GM12891 (cell line): Measurements from ENCODE around the gene SFXN3. TPM values are rescaled to one million over a fixed set of nuclear protein-coding genes. Genes with fewer than 3 reads are reported as not detected.

Source experiments
- DNase-seq: peaks from one replicate; pipeline ENCODE4 v3.0.0; 2011; ENCODE audit warnings: low spot score; ENCODE audit not compliant: insufficient read length
- FAIRE-seq: peaks from 2 replicates; lab custom pipeline; 2011; peaks lifted over from hg19 to GRCh38; lab: Jason Lieb, UNC
- PAX5 ChIP-seq: IDR thresholded peaks from 2 replicates; pipeline ENCODE4 v1.6.1; 2011; ENCODE audit warnings: low read length, moderate library complexity, mild to moderate bottlenecking; ENCODE audit not compliant: insufficient read depth, severe bottlenecking
- POLR2A ChIP-seq: IDR thresholded peaks from 2 replicates; pipeline ENCODE4 v1.6.1; 2011; ENCODE audit warnings: low read depth, low read length, control low read depth
- POLR2AphosphoS5 ChIP-seq: IDR thresholded peaks from 2 replicates; pipeline ENCODE4 v1.6.1; 2011; ENCODE audit warnings: low read depth, low read length, control low read depth
- POU2F2 ChIP-seq: IDR thresholded peaks from 2 replicates; pipeline ENCODE4 v1.6.1; 2011; ENCODE audit warnings: low read depth, mild to moderate bottlenecking, control low read depth, low read length, moderate library complexity
- SPI1 ChIP-seq: IDR thresholded peaks from 2 replicates; pipeline ENCODE4 v1.6.1; 2011; ENCODE audit warnings: low read depth, low read length, control low read depth
- TAF1 ChIP-seq: IDR thresholded peaks from 2 replicates; pipeline ENCODE4 v1.6.1; 2011; ENCODE audit warnings: low read depth, low read length, control low read depth
- polyA plus RNA-seq: library from polyadenylated mRNA; unstranded; fragments of >200 nt; gene quantifications from one replicate; pipeline ENCODE4 v1.2.1, GENCODE V29; 2012; ENCODE audit warnings: low read depth, missing spikeins, inconsistent platforms; ENCODE audit not compliant: missing spikeins

The SFXN3 gene
- polyA plus RNA-seq, result 0.46 TPM

- DNase-seq (peak; percentile 98), FAIRE-seq (peak; percentile 75)
- no peak for TF ChIP-seq TAF1
- no peak for TF ChIP-seq POU2F2
- no peak for TF ChIP-seq POLR2A
- no peak for TF ChIP-seq POLR2AphosphoS5
- no peak for TF ChIP-seq SPI1
- TF ChIP-seq PAX5, result no peak
These were observed at the start of gene SFXN3, which contains the start of gene PDZD7 for GRCh38 chr10:101031128-101031795. SFXN3 (plus strand) TSS chr10:101031234; CDS start chr10:101034695, 3,461 bp downstream. PDZD7 (minus strand) TSS chr10:101031129; CDS start chr10:101030219, 910 bp downstream.

- DNase-seq, result no peak
- FAIRE-seq, result no peak
- TF ChIP-seq PAX5 (no peak), POLR2AphosphoS5 (no peak), TAF1 (no peak), POU2F2 (no peak), POLR2A (no peak), SPI1 (no peak)
These were observed 47.9 kb upstream of the SFXN3 start for GRCh38 chr10:100982916-100983830.

GRCh38 chr10:100983868-100984671 is 47.0 kb upstream of the SFXN3 start:
- FAIRE-seq, result no peak
- DNase-seq, result no peak
- TF ChIP-seq PAX5 (no peak), POU2F2 (no peak), SPI1 (no peak)

GRCh38 chr10:100984672-100985177 is 46.3 kb upstream of the SFXN3 start:
- DNase-seq, result no peak
- no peak for FAIRE-seq
- TF ChIP-seq POU2F2 (no peak), POLR2A (no peak), POLR2AphosphoS5 (no peak), PAX5 (no peak), SPI1 (no peak), TAF1 (no peak)

GRCh38 chr10:100985336-100985735 is 45.7 kb upstream of the SFXN3 start:
- DNase-seq, result no peak
- no peak for FAIRE-seq
- TF ChIP-seq POLR2A (no peak), SPI1 (no peak), POLR2AphosphoS5 (no peak), POU2F2 (no peak), TAF1 (no peak), PAX5 (no peak)

- DNase-seq, result no peak
- TF ChIP-seq TAF1 (no peak), POLR2A (no peak), POU2F2 (no peak), POLR2AphosphoS5 (no peak), PAX5 (no peak), SPI1 (no peak)
- FAIRE-seq, result no peak
These were observed 44.4 kb upstream of the SFXN3 start for GRCh38 chr10:100986623-100986951.

GRCh38 chr10:100986952-100987684 is 43.9 kb upstream of the SFXN3 start, which contains the start of the genes MRPL43 and TWNK:
MRPL43 (minus strand) TSS chr10:100987497; CDS start chr10:100987443, 54 bp downstream.
TWNK (plus strand) TSS chr10:100987543; CDS start chr10:100988211, 668 bp downstream.
- peak; percentile 95 for FAIRE-seq
- peak; percentile 96 for DNase-seq
- TF ChIP-seq PAX5 (no peak), TAF1 (no peak; the same call in 1 of the 2 replicates), POLR2AphosphoS5 (peak; percentile 81), POLR2A (peak; percentile 65; the same call in 1 of the 2 replicates), SPI1 (no peak)

GRCh38 chr10:100987685-100988049 is 43.4 kb upstream of the SFXN3 start:
- FAIRE-seq, result no peak
- no peak for DNase-seq
- TF ChIP-seq POLR2AphosphoS5 (no peak), POLR2A (no peak), SPI1 (no peak), PAX5 (no peak), TAF1 (no peak)
